ENCODE results near the gene TMEM223.
"Not testable (repeated sequence)": the region's sequence is repeated elsewhere in the genome, so short reads cannot be mapped to it uniquely, and the experiment has no call there.

TMEM223 gene

DNA sequence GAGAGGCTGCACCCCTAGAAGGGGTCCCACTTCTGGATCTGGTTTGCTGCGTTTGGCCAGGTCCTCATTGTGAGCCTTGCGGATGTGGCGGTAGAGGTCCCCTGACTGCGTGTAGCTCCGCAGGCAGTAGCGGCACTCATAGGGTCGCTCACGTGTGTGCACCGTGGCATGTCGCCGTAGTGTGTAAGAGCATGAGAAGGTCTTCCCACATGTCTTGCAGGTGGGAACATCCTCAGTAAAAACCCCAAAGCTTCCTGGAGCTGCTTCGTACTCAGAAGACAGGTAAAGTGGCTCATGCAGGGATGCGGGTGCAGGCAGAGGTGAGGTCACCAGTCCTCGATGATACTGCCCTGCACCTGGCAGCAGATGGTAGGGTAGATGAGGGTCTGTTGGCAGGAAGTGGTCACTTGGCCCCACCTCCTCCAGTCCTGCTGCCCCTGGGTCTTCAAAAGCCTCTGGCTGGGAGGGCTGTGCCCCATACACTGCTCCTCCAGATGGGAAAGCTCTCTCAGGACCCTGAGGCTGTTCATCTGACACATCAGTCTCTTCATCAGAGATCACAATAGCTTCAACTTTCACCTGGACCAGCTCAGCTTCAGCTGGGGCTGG, 39.5 kb downstream of the TMEM223 start:
- no peak for FAIRE-seq

DNA sequence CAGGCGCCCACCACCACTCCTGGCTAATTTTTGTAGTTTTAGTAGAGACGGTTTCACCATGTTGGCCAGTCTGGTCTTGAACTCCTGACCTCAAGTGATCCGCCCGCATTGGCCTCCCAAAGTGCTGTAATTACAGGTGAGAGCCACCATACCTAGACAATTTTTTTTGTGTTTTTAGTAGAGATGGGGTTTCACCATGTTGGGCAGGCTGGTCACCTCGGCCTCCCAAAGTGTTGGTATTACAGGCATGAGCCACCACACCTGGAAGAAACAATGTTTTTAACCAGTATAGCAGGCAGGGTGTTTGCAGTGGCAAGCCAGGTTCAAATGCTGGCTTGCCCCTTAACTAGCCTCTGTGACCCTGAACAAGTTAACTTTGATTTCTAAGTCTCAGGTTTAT, 41.9 kb downstream of the TMEM223 start:
- not testable (repeated sequence) for FAIRE-seq

DNA sequence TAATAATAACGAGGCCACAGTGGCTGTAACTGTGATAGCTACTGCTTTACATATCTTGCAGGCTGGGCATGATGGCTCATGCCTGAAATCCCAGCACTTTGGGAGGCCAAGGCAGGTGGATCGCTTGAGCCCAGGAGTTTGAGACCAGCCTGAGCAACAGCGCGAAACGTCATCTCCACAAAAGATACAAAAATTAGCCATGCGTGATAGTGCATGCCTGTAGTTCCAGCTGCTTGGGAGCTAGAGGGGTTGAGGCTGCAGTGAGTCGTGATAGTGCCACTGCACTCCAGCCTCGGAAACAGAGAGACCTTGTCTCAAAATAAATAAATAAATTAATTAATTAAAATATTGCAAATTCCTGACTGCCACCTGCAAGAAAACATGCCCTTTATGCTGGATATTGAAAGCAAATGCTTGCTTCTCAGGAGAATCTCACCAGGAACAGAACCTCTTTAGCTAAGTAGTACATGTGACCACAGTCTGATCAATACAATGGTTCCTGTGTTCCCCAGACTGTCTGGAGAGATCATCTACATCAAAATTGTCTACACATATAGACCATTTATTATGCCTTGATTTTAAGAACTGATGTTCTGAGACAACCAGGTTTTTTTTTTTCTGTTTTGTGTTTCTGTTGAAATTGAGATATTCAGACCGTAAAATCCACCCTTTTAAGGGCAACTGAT, 44.2 kb downstream of the TMEM223 start:
- FAIRE-seq = no peak

All from endometrium (tissue), 2 donors.